ENCODE data around the gene RBM6. TPM values are rescaled to one million over a fixed set of nuclear protein-coding genes. Genes with fewer than 3 reads are reported as not detected.
A peak's percentile ranks its signal among the peaks of the same experiment; 100 is the strongest.

RBM6 gene
- total and polyA plus RNA-seq, 7 donors = 21.6 to 42.8 (median 29.8) TPM

- Histone ChIP-seq H3K9me3 (no peaks in the 10 kb centered on the region), H3K27ac (no peak overlapping the region), H3K4me3 (no peak overlapping the region), H3K4me1 (peaks cover 5% of the 10 kb centered on the region), H3K36me3 (ENCODE audit: insufficient read depth in 1 of 2, low read depth in 1 of 2) (no peaks in the 10 kb centered on the region), H3K27me3 (ENCODE audit: insufficient read depth in 3 of 3, low read length in 2 of 3) (no peaks in the 10 kb centered on the region)
- WGBS, 3 donors = 60 to 77% (median 73%) methylated on average over 5 of the region's 5 CpGs
- ATAC-seq (no peak), DNase-seq (no peak)
- intact Hi-C loops (cut with DNase I) = no loop called here
- TF ChIP-seq CTCF (IDR thresholded peaks at IDR 0.05) = peak; percentile 16
These were observed 40.1 kb upstream of the RBM6 start for GRCh38 chr3:49899815-49900214.

DNA sequence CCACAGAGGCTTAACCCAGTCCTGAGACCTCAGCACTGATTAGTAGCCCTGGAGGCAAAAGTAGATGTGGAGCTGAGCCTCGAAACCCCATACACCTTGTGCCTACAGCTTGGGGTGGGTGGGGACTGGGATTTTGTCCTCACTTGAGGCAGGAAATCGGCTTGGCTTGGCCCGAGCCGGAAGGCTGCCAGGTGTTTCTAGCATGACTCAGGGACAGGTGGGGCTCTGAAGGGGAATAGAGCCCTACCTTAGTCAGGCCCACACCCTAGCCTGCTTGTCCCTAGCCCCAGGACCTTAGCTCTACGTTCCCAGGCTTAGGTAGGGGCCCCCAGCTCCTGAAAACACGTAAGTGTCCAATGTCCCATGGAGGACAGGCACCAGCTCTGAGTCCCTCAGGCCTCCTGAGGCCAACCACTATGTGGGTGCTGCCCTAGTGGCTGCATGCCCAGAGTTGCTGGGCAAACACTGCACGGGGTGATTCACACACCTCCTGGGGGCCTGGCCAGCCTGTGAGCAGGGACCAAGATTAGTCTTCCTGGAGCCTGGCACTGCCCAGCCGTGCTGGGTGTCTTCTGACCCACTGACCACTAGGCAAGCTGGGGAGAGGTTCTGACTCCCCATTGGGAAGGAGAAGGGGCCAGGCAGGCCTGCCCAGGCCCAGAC lies 39.3 kb upstream of the RBM6 start:
- Histone ChIP-seq H3K4me1 (peaks cover 6% of the 10 kb centered on the region), H3K27ac (peak overlapping the region; percentile 10), H3K27me3 (ENCODE audit: insufficient read depth in 3 of 3, low read length in 2 of 3) (no peaks in the 10 kb centered on the region), H3K9me3 (no peaks in the 10 kb centered on the region), H3K36me3 (ENCODE audit: insufficient read depth in 1 of 2, low read depth in 1 of 2) (no peaks in the 10 kb centered on the region), H3K4me3 (no peak overlapping the region)
- ATAC-seq (peak; percentile 77 to 93 (median 88)), DNase-seq (peak; percentile 71 to 82)
- WGBS, 3 donors = 48 to 68% (median 59%) methylated on average over 8 of the region's 8 CpGs
- TF ChIP-seq CTCF (IDR thresholded peaks at IDR 0.05) = no peak
- intact Hi-C loops (cut with DNase I) = no loop called here

DNA sequence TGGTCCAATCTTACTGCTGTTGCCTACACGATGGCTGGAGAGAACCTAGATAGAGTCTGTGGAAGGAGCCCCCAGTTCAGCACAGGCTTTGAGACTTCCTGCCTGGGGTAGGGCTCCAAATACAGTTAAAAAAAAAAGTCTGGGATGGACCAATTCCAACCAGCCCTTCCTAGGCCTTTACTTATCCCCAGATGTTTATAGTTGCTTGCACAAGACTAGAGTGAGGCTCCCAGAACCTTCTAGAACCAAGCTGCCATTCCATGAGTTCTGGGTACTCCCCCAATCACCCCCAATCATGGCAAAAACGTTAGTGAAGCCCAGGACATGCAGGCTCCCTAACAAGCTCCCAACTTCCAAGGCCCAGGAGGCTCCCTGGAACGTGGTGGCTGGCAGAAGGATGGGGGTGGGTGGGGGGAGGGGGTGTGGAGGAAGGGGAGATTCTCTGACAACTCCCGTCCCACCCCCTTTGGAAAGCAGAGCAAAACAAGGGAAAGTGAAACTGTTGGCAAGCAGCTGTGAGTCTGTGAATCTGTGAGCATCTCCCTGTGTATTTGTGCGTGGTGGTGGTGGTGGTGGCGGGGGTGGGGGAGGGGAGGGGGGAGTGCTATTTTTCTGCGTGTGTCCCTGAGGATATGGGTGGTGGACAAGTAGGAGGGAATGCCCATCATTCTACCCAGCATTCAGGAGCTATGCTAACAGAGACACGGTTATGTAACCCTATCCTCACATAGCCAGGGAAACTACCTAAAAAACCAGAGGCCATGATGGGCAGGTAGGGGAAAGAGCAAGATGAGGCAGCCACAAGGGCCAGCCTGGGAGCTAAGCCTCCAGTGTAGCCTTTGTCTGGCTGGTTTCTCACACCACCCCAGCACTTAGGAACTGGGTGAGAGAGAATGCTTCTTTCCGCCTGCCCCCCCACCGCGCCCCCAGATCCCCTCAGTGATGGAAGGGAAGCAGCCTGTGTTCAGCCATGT lies 38.3 kb upstream of the RBM6 start:
- WGBS, 3 donors = 53 to 64% (median 60%) methylated on average over 10 to 11 of the region's 11 CpGs
- no peak overlapping the region for H3K4me3 ChIP-seq
- intact Hi-C loops (cut with DNase I) = no loop called here
- no peaks in the 10 kb centered on the region for H3K36me3 ChIP-seq (ENCODE audit: insufficient read depth in 1 of 2, low read depth in 1 of 2)
- no peak for ATAC-seq
- peaks cover 12% of the 10 kb centered on the region for H3K4me1 ChIP-seq
- TF ChIP-seq CTCF (IDR thresholded peaks at IDR 0.05) = no peak
- H3K27ac ChIP-seq = peak overlapping the region; percentile 10
- no peaks in the 10 kb centered on the region for H3K27me3 ChIP-seq (ENCODE audit: insufficient read depth in 3 of 3, low read length in 2 of 3)
- H3K9me3 ChIP-seq = no peaks in the 10 kb centered on the region
- DNase-seq = no peak

DNA sequence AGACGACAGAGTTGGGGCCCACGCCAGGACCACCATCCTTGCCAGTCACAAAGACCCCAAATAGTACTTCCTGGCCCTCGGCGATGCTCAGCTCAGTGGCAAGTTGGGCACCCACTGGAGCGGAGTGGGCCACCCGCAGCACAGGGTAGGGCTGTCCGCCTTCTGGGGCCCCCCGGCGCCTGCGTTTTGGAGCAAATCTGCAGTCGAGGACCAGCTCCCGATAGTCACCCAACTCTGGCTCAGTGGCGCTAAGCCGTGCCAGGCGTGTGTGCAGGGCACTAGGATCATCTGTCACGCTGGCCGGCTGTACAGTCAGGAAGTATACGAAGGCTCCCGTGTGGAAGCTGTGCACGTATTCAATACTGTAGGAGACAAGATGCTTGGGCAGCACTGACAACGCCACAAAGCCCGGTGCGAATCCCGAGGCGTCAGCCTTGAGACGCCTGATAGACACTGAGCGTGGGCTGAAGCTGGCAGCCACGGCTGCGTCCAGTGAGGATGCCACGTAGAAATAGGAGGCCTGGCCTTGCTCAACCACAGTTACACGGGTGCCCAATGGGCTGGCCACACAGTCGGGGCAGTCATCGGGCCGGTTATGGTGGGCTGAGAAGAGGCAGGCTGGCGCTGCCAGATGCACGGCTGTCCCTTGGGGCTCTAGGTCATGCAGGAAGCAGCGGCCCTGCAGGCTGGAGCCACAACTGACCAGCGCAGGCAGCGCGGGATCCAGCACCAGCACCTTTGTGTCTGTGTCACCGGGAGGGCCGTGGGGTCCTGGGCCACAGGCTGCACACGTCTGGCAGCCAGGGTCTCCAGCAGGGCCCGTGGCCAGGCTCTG lies 37.2 kb upstream of the RBM6 start:
- H3K4me1 ChIP-seq = peaks cover 12% of the 10 kb centered on the region
- no peaks in the 10 kb centered on the region for H3K9me3 ChIP-seq
- TF ChIP-seq CTCF (IDR thresholded peaks at IDR 0.05) = no peak
- no peak overlapping the region for H3K27ac ChIP-seq
- H3K27me3 ChIP-seq (ENCODE audit: insufficient read depth in 3 of 3, low read length in 2 of 3) = no peaks in the 10 kb centered on the region
- H3K36me3 ChIP-seq (ENCODE audit: insufficient read depth in 1 of 2, low read depth in 1 of 2) = no peaks in the 10 kb centered on the region
- ATAC-seq = no peak
- WGBS, 3 donors = 86 to 89% (median 87%) methylated on average over 43 to 44 of the region's 44 CpGs
- intact Hi-C loops (cut with DNase I) = no loop called here
- peak overlapping the region; percentile 59 for H3K4me3 ChIP-seq
- no peak for DNase-seq

Measured in psoas muscle (tissue), 8 donors.